HUDEP-2 (cell line): ENCODE data around the gene MZT2A.
A peak's percentile ranks its signal among the peaks of the same experiment; 100 is the strongest.
"Not testable (repeated sequence)": the region's sequence is repeated elsewhere in the genome, so short reads cannot be mapped to it uniquely, and the experiment has no call there.

ENCODE experiments used
- DNase-seq, 76 experiments: peaks; one replicate each; lab custom pipeline; 2025; ENCODE audit not compliant: unreplicated experiment in 76 of 76; lab: John Stamatoyannopoulos, UW

The MZT2A gene

GRCh38 chr2:131492015-131492417 is at the start of gene MZT2A:
Gene MZT2A (minus strand): TSS chr2:131492397. CDS start chr2:131492376, 21 bp downstream.
- DNase-seq: peak in 8 of 76 experiments; percentile 8 to 54 (median 27)

DNA sequence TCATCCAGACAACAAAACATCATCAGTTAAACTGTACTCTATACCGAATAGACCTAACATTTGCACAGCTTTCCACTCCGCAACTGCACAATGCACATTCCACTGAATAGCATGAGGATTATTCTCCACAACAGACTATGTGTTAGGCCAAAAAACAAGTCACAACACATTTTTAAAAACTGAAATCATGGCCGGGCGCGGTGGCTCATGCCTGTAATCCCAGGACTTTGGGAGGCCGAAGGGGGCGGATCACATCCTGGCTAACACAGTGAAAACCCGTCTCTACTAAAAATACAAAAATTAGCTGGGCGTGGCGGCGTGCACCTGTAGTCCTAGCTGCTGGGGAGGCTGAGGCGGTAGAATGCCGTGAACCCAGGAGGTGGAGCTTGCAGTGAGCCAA is 46.7 kb upstream of the MZT2A start:
- DNase-seq: not testable (repeated sequence)

DNA sequence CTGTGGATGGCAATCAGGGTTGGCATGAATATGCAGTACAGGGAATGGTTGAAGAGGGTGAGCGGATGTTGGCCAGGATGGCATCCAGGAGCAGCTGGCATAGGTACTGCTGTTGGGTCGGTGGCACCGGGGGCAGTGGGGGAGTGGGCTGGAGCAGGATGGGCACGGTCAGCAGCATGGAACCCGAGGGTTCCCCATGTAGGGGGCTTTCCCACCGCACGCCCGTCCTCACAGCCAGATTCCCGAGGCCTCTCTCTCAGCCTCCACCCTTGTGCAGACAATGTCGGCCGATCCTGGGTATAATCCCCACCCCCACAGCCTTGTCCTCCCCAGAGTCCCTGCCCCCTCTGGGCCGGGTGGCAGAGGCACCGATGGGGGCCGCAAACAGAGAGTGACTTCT is 44.6 kb upstream of the MZT2A start:
- DNase-seq: not testable (repeated sequence)

DNA sequence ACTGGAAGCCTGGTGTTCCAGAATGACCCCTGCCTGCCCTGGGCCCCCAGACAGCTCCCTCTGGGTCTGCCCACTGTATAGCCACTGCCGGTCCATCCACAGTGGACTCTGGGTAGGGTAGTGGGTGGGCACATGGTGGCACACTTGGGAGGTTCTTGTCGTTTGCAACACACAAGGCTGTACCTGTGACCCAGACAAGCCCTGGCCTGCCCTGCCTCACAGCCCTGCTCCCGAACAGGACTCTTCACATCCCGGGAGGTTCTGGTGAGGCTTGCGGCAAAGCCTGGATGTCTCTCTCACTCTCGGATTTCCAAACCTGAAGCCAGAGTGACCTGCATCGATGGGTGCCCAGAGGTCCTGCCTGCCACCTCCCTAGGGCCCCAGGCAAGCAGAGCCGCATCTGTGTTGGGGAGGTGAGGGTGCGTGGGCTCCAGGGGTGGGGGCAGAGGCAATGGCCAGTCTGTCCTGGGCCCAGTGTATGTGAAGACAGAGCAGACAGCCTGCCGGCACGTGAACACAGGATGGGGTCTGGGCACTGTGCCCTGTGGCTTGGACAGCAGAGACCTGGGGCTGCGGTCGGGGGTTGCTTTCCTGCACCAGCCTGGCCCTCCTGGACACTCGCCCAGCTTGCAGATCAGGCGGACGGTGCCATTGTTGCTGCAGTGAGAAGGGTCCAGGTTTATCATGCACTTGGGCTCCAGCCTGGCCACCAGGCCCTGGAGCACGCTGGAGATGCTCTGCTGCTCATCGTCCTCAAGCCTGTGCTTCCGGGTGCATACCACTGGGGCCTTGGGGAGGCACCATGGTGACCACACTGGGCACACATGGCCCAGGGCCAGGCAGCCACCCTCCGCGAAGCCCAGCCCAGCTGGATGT is 44.0 kb upstream of the MZT2A start:
- not testable (repeated sequence) for DNase-seq

GRCh38 chr2:131535526-131535925 is 43.3 kb upstream of the MZT2A start:
- no peak for DNase-seq

GRCh38 chr2:131534965-131535364 is 42.8 kb upstream of the MZT2A start:
- not testable (repeated sequence) for DNase-seq

- DNase-seq: not testable (repeated sequence)
Observed at GRCh38 chr2:131534317-131534672, 42.1 kb upstream of the MZT2A start.

- DNase-seq: not testable (repeated sequence)
Observed at GRCh38 chr2:131533609-131534316, 41.6 kb upstream of the MZT2A start.

- not testable (repeated sequence) for DNase-seq
Observed at GRCh38 chr2:131532723-131533608, 40.8 kb upstream of the MZT2A start.

- not testable (repeated sequence) for DNase-seq
Observed at GRCh38 chr2:131531547-131532185, 39.5 kb upstream of the MZT2A start.

GRCh38 chr2:131530626-131531344 is 38.6 kb upstream of the MZT2A start:
- not testable (repeated sequence) for DNase-seq

- DNase-seq: not testable (repeated sequence)
Observed at GRCh38 chr2:131529864-131530445, 37.8 kb upstream of the MZT2A start.

DNA sequence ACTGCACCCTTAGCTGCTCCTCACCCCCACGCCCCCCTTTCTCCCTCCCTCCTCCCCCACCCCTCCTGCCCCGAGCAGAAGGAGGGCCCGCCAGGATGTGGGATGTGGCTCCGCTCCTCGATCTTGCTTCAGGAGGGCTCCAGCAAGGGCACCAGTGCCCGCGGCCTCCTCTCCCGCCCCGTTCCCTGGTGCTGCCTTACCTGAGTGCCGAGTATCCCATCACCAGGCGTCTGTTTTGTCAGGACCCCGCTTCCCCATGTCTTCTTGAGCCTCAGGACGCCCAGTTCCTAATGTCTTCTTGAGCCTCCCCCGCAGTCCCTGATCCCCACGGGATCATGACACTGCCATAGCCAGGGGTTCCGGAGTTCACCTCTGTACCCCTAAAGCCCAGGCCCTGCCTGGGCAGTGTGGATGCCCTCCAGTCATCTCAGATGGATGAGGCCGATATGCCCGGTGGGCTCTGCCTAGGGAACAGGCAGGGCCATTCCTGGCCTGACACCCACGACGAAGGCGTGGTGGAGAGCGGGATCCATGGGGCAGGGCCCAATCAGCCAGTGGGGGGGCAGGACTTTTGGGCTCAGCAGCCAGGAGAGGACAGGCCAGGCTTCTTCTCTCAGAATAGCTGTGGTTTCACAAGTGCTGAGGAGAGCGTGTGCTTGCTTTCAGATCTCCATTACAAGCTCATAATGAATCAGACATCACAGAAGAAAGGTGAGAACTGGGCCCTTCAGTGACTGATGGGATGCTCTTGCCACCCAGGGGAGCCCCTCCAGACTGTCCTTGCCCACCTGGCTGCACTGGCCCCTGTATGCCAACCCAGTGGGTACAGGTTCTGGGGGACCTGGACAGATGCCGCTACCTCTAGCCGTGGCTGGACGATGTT is 37.0 kb upstream of the MZT2A start:
- DNase-seq: not testable (repeated sequence)

- DNase-seq: peak in 47 of 76 experiments; percentile 2 to 65 (median 35)
Observed at GRCh38 chr2:131527131-131528001, 35.2 kb upstream of the MZT2A start, which contains the start of gene CCDC74A. Gene CCDC74A (plus strand): TSS chr2:131527888. CDS start chr2:131527971, 83 bp downstream.

- DNase-seq: not testable (repeated sequence)
Observed at GRCh38 chr2:131525256-131525655, 33.1 kb upstream of the MZT2A start.

GRCh38 chr2:131521961-131522781 is 30.0 kb upstream of the MZT2A start:
- no peak for DNase-seq
